T-helper 2 cell (primary cell): ENCODE data around the gene KLHL26.
"Not testable (repeated sequence)": the region's sequence is repeated elsewhere in the genome, so short reads cannot be mapped to it uniquely, and the experiment has no call there.

ENCODE experiments used
- DNase-seq, 5 experiments: peaks; one replicate each; pipeline versions ENCODE4 v3.0.0 to v3.0.0-alpha.2; 2012 to 2022
- total RNA-seq, 2 donors: gene quantifications; one replicate each; lab custom pipeline; 2026; lab: John Stamatoyannopoulos, UW

Gene KLHL26, protein sequence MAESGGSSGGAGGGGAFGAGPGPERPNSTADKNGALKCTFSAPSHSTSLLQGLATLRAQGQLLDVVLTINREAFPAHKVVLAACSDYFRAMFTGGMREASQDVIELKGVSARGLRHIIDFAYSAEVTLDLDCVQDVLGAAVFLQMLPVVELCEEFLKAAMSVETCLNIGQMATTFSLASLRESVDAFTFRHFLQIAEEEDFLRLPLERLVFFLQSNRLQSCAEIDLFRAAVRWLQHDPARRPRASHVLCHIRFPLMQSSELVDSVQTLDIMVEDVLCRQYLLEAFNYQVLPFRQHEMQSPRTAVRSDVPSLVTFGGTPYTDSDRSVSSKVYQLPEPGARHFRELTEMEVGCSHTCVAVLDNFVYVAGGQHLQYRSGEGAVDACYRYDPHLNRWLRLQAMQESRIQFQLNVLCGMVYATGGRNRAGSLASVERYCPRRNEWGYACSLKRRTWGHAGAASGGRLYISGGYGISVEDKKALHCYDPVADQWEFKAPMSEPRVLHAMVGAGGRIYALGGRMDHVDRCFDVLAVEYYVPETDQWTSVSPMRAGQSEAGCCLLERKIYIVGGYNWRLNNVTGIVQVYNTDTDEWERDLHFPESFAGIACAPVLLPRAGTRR
- total RNA-seq: 9.4 to 21.5 reads per million in 2 donors

DNA sequence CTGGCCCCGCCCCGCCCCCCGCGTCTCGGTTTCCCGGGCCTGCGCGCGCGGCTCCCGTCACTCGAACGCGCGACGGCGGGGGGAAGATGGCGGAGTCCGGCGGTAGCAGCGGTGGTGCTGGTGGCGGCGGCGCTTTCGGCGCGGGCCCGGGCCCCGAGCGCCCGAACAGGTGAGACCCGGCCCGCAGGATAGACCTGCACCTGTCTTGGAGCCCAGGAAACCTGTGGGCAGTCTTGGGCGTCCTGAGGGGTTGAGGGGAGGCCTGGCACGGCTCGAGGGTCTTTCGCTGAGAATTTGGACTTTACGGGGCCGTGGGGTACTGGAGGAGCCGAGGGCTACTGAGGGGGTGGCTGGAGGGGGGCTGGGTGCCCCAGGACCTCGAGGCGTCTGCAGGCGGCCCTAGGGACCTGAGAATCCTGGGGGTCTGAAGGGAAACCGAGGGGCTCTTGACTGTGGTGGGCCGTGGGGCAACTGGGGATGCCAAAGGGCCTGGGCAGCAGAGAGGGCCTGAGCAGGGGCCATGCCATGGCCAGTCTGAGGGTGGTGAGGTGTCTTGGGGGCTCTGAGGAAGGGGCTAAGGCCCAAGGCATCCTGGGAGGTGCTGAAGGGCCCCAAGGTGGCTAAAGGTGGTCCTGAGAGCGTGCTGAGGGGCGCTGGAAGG, at the start of gene KLHL26:
KLHL26 (plus strand) TSS at position 60 of the 661 bp plus-strand sequence; CDS start at position 87, 27 bp downstream.
- no peak for DNase-seq

DNA sequence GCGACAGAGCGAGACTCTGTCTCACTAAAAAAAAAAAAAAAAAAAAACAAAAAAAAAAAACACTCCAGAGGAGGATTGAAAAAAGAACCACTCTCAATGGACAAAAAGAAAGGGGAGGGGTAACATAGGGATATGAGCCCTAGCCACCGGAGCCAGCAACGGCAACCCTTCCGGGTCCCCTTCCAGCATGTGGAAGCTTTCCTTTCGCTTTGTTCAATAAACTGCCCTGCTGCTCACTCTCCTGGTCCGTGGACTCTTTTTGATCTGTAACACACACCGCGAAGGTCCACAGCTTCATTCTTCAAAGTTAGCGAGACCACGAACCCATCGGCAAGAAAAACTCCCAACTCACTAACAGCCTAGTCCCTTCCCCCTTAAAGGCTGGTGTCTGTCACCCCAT, 49.3 kb upstream of the KLHL26 start:
- no peak for DNase-seq

DNA sequence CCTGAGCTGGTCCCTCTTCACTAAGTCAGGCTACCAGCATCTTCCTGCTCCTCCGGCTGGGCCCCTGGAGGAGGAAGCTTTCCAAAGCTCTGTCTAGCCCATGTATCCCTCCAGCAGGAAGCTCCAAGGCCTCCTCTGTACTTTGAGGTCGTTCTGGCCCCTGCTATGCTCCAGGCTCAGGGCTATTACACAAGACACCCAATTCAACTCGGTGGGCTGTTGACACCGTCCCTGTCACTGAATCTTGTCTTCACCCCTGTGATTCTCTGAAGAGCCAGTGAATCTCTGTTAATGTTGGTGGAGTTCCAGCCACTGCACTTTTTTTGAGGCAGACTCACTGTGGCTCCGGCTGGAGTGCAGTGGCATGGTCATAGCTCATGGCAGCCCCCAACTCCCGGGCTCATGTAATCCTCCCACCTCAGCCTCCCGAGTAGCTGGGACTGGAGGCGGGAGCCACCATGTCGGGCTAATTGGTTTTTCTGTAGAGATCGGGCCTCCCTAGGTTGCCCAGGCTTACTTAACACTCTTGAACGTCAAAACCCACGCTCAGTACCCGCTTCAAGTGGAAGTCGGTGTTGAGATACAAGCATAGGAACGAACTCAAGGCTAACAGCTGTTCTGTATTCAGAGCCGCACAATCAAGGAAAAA, 48.7 kb upstream of the KLHL26 start:
- peak in 1 of 5 experiments; percentile 75 for DNase-seq

DNA sequence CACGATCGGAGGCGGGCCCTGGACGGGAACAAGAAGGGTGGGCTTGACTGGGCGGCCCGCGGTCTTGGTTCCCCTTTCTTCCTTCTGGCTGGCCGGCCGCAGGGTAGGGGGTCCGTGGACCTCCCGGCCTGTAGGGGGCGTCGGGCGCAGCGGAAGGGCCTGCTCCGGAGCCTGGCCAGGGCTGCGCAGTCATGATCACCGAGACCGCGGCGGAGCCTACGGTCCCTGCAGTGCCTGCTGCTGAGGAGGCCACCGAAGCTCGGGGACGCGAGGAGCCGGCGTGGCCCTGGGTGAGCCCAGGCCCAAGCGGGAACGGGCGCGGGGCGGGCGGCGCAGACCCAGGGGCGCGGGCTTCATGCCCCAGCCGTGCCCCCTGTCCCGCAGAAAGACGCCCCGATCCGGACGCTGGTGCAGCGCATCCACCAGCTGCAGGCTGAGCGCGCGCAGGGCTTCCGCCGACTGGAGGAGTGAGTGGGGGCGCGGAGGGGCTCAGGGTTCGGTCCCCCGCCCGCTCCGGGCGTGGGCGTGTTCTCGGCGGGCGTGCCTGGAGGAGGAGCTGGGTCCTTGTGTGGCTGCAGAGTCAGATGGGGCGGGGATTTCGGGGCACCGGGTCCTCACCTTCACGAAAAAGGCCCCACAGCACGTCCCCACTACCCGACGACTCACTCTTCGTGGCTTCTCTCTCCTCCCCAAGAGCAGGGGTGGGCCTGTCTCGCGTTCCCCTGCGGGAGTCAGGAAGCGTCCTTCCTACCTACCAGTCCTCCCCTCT, 48.0 kb upstream of the KLHL26 start, which contains the start of gene REX1BD:
REX1BD (plus strand) TSS at position 188 of the 769 bp plus-strand sequence; CDS start at position 192, 4 bp downstream.
- DNase-seq: peak; percentile 70 to 92 (median 84)

DNA sequence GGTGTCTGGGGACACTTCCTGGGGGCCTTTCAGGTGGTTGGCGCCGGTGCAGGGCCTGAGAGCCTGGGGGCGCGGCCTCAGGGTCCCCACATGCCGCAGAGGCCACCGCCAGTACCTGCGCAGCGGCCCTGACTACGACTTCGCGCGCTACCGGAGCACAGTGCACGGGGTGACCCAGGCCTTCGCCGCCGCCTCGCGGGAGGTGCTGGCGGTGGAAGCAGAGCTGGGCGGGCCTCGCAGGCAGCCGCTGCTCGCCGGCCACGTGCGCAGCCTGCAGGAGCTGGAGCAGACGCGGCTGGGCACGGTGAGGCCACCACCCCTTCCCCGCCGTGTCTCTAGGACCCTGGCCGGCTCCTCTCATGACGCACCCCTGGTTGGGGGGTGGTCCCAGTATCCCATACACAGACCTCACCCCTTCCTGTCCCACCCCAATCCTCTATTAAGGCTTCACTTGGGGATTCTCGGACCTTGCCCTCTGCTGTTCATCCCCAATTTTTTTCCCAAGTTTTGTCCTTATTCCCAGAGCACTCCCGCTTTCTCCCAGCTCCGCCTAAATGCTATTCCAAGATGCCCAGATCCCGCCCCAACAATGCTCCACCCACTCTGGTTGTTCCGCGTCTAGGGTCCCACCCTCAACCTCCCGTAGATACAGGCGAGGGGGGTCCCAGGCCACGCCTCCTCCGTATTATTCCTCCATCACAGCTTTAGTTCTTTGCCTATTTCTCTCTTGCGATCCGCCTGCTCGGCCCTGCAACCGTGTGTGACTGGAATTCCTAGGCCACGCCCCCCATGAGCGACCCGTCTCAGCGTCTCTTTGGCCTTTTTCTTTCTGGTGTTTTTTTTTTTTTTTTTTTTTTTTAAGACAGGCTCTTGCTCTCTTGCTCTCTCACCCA, 47.2 kb upstream of the KLHL26 start:
- DNase-seq: peak in 4 of 5 experiments; percentile 52 to 89 (median 63)

DNA sequence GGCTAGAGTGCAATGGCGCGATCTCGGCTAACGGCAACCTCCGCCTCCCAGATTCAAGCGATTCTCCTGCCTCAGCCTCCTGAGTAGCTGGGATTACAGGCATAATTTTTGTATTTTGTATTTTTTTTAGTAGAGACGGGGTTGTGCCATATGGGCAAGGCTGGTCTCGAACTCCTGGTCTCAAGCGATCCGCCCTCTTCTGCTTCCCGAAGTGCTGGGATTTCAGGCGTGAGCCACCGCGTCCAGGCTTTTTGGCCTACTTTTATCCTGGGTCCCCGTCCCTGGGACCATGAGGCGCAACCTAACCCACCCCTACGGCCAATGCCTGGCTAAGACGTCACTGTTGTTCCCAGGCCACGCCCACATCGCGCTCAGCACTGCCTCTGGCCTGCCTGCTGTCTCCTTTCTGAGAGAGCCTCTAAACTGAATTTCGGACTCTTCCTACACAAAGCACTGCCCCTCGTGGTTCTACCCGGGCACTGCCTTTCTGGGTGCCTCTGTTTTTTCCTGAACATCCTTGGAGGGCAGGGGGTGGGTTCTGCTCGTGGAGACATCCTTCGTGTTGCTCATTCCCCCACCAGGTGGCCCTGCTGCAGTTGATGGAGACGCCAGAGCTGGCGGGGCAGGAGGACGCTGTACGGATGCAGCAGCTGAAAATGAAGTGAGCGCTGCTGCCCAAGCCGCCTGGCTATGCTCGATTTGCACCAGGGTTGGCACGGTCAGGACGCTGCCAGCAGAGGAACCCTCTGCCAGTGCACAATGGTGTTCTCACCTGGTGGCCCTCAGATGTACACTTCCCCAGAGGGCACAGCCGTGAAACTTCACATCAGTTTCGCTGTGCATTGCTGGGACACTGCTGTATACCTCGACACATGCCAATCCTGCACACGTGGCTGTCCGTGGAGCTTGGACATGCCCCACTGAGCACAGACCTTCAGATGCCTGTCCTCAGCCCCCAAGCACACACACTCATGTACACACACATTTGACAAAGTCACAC, 46.3 kb upstream of the KLHL26 start:
- peak in 1 of 5 experiments; percentile 38 for DNase-seq

DNA sequence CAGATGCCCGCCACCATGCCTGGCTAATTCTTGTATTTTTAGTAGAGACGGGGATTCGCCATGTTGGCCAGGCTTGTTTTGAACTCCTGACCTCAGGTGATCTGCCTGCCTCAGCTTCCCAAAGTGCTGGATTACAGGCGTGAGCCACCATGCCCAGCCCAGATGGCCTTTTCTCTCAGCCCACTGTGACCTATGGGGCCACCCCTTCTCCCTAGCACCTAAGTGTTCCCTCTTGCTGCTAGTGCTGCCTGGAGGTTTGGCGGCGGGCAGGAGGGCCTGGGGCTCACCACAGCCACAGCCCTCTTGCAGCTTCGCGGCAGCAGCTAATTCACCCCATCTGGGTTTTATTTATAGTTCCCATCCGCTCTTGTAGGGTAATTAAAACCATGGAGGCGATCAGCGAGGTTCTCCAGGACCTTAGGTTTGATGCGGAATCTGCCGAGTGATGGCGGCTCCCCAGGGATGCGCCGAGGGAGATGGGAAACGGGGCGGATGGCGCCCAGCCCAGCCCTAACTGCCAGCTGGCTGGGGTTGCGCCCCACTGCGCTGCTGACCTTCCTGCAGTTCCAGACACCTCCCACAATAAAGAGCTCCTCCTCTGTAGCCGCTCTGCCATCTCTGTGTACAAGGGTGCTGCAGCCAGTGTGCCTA, 45.0 kb upstream of the KLHL26 start:
- DNase-seq: no peak

DNA sequence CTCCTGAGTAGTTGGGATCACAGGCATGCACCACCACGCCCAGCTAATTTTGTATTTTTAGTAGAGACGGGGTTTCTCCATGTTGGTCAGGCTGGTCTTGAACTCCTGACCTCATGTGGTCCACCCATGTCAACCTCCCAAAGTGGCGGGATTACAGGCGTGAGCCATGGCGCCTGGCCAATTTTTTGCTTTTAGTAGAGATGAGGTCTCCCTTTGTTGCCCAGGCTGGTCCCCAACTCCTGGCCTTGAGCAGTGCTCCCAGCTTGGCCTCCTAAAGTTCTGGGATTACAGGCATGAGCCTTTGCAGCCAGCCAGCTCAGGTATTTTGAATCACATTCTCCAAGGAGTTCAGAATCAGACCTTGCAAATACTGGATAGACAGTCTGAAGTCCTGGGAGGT, 44.1 kb upstream of the KLHL26 start:
- DNase-seq: not testable (repeated sequence)

DNA sequence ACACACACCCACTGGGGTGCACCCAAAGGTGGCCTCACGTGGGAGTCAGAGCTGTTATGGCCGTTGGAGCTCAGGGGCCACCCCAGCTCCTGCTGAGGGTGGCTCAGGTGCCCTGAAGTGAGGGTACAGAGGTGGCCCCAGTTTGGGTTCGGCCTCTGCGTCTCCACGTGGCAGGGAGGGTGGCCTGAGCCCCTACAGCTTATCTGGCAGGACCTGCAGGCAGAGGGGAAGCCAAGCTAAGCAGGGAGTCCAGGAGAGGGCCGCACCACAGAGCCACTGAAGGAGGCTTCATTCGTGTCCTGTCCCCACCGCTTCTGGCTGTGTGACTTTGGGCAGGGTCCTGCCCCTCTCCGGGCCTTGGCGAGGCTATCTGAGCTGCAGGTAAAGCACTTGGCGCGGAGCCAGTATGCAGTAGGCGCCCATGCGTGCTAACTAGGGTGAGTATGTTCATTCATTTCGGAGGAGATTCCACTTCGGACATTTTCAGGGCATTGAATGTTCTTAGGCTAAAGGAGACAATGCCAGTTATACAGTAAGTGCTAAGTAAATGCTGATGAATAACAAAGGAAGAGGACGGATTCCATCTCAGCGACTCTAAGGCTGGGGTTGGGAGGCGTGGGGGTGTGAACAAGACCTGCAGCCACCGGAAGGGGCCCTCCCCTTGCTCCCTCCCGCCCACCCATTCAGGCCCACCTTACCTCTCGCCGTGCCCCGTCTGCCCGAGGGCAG, 43.3 kb upstream of the KLHL26 start:
- no peak for DNase-seq

DNA sequence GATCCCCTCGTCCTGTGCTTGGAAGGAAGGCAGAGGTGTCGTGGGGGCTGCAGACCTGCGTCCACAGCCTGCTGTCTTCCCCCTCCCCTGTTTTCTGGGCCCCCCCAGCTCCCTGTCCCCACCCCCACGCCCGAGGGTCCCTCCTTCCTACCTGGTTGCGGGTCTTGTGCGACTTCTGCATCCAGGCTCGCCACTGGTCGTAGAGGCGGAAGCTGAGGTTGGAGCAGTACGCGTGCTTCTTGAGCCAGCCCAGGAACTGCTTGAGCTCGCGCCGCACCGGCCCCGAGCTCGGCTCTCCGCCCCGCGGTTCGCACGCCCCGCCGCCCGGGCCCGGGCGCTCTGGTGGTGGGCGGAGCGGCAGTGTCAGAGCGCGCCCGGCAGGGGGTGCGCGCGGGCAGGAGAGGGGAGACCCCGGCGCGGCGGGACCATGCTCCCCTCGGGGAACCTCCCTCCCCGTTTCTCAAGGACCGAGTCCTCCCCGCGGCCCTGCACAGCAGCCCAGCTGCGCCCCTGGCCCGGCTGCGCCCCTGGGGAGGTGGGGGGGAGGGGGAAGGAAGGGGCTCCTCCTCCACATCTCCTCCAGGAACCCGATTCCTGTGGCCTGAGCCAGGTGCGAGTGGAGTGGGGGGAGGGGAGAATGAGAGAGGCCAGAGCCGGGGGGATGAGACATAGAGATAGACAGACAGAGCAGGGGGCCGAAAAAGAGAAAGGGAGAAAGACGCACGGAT, 42.6 kb upstream of the KLHL26 start:
- DNase-seq: peak; percentile 57 to 69 (median 65)

DNA sequence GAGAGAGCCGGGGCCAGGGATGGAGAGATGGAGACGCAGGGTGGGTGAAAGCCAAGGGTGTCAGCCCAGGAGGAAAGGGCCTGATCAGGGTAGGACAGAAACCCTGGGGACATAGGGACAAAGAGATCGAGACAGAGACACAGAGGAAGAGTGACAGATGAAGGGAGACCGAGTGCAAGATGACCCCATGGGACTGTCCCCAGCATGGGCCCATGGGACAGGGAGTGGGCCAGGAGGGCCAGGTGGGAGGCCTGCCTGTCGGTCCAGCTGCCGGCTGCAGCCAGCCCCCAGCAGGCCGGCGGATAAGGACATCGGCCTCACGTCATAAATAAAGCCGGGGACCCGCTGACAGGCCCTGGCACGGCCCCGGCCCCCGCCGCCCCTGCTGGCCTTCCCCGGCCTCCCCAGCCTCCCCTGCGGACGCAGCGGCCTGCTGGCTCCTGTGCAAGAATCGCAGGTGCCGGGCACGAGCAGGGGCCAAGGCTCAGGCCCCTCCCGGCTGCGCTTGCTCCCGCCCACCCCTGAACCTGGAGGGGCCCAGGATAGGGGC, 41.9 kb upstream of the KLHL26 start:
- no peak for DNase-seq

DNA sequence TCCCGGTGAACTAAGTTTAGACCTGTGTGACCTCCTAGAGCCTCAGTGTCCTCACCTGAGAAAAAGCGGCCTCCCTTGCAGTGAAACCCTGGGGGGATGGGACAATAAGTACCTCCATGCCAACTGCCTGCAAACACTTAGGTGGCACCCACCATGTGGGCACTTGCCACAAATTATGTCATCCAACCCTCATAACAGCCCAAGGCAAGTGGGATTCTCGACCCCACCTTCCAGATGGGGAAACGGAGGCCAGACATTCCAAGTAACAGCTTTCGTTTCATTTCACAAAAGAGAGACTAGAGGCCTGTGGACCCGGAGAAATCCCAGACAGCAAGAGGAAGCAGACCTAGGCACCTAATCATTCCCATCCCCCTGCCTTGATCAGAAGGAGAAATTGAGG, 41.4 kb upstream of the KLHL26 start:
- no peak for DNase-seq

DNA sequence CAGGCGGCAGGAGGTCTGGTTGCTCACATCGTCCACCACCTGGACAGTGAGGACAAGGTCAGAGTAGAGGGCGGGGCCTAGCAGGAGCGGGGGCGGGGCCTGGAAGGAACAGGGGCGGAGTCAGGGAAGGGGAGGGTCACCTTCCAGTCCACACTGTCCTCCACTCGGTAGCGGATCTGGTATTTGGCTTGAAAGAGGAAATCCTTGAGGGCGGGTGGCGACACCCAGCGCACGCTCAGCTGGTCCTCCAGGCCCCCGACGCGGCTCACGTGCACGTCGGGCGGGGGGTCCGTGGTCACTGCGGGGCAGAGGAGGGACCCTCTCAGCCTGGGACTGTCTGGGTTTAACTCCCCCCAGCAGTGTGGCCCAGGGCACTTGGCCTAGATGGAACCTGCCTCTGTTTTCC, 40.1 kb upstream of the KLHL26 start:
- no peak for DNase-seq

DNA sequence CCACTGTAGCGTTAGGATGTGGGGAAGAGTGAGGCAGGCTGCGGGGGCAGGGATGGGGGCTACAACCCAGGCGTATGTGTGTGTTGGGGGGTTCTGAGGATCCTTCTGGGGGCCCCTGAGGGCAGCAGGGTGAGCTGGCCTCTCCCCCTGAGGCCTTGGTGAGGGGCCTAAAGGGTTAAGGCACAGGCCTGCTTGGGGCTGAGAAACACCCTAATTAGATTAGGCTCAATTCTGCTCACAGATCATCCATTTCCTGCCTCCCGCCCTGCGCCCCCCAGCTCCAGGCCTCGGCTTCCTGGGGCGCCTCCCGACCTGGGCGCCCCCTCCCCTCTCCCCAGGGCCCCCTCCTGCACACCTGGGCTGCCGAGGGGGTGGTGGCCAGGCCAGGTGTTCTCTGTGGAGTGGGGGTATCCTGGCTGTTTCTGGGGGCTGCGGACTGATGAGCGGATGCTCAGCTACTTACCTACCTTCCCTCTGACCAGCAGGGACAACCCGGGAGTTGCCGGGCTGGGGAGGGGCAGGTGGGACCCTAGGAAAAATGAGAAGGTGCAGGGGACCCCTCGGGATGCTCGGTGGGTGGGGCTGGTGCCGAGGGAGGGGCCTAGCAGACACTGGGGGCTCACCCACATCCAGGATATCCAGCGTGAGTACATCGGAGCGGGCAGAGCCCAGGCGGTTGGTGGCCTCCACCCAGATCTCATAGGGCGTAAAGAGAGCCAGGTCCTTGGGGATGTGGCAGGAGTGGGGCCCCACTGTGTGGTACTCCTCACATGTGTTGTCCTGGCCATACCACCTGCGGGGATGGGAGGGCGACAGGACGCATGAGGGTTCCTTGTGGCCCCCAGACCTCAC, 38.8 kb upstream of the KLHL26 start:
- no peak for DNase-seq

DNA sequence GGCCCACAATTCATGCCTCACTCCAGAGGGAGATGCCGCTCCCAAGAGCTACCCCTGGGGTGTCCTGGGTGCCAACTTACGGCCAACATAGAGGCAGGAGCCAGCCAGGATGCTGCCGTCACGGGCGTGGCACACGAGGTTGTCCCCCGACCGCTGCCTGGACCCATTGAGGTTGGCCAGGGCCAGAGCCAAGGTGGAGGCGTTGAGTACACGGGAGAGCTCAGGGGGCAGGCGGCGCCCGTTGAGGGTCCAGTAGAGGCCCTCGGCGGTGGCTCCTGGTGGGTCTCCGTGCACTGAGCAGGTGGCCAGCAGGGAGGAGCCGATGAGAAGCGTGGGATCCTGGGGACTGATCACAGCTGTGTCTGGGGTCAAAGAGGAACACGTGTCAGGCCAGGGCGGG, 37.3 kb upstream of the KLHL26 start:
- no peak for DNase-seq

DNA sequence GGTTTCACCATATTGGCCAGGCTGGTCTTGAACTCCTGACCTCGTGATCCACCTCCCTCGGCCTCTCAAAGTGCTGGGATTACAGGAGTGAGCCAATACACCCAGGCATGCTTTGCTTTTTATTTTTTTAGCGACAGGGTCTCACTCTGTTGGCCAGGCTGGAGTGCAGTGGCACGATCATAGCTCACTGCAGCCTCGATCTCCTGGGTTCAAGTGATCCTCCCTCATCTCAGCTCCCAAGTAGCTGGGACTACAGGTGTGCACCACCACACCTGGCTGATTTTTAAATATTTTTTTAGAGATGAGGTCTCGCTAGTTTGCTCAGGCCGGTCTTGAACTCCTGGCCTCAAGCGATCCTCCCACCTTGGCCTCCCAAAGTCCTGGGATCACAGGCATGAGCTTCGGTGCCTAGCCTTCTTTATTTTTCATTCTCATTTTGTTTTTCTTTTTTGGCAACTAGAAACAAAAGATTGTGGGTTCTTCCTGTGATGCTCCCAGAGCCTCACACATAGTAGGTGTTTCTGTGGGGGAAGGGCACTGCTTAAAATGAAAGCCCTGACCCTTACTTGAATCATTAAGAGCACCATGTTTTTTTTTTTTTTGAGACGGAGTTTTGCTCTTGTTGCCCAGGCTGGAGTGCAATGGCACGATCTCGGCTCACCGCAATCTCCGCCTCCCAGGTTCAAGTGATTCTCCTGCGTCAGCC, 36.0 kb upstream of the KLHL26 start:
- not testable (repeated sequence) for DNase-seq
